ENCODE measurements around the gene ZNF91. TPM values are rescaled to one million over a fixed set of nuclear protein-coding genes. Genes with fewer than 3 reads are reported as not detected.
"Not testable (repeated sequence)": the region's sequence is repeated elsewhere in the genome, so short reads cannot be mapped to it uniquely, and the experiment has no call there.

ZNF91 gene
- total RNA-seq, 1 experiment from 2014 or later = 0.58 TPM

DNA sequence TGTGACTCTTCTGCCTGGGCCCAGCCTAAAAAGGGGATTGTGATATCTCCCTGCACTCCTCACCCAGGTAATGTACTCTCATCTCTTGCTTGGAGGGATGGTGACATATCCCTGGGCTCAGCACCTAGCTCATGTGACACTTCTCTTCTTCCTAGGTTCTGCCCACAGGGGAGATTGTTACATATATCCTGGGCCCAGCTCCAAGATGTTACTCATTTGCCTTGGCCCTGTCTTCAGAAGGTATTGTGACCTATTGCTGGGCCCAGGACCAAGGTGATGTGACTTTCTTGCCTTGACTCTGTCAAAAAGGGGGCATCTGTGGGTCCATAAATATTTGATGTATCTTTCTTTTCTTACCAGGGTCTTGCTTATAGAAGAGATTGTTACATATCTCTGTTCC lies 73.9 kb downstream of the ZNF91 start:
- not testable (repeated sequence) for H3K36me3 ChIP-seq; H3K27me3 ChIP-seq (replicated peaks); DNase-seq (ENCODE audit: low read depth in 1 of 2, low spot score in 2 of 2); H3K4me1 ChIP-seq (replicated peaks); H3K9me3 ChIP-seq (replicated peaks); H3K27ac ChIP-seq; H3K4me3 ChIP-seq

DNA sequence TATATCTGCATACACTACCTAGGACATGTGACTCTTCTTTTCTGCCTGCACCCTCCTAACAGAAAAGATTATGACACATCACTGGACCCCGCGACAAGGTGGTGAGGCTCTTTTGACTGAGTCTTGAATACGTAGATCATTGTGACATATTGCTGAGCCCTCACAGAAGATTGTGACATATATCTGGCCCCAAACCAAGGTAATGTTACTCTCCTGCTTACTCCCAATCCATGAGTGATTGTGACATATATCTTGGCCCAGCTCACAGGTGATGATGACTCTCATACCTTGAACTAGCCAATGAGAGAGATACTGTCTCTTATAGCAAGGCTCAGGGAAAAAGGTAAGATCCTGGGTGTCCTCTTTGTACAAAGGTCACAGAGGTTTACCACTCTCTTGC lies 75.7 kb downstream of the ZNF91 start:
- not testable (repeated sequence) for DNase-seq (ENCODE audit: low read depth in 1 of 2, low spot score in 2 of 2); H3K36me3 ChIP-seq; H3K4me3 ChIP-seq

DNA sequence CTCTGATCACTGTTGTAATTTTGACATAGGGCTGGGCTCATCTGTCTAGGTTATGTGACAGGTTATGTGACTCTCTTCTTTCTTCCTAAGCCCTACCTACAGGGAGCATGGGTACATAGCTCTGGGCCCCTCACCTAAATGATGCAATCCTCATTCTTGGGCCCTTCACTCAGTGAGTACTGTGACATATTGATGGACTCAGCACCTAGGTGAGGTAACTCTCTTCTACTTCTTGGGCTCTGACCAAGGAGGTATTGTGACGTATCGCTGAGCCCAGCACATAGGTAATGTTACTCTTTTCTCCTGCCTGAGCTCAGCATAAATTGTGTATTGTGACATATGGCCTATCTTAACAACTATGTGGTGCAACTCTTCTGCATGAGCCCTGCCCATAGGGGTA lies 76.3 kb downstream of the ZNF91 start:
- not testable (repeated sequence) for H3K9me3 ChIP-seq (replicated peaks); H3K27ac ChIP-seq; H3K27me3 ChIP-seq (replicated peaks); H3K4me3 ChIP-seq; H3K4me1 ChIP-seq (replicated peaks); DNase-seq (ENCODE audit: low read depth in 1 of 2, low spot score in 2 of 2); H3K36me3 ChIP-seq

More for the DNA sequence above, 75.7 kb downstream of the ZNF91 start:
- H3K4me1 ChIP-seq (replicated peaks); H3K27me3 ChIP-seq (replicated peaks); H3K9me3 ChIP-seq (replicated peaks); H3K27ac ChIP-seq: not testable (repeated sequence)

DNA sequence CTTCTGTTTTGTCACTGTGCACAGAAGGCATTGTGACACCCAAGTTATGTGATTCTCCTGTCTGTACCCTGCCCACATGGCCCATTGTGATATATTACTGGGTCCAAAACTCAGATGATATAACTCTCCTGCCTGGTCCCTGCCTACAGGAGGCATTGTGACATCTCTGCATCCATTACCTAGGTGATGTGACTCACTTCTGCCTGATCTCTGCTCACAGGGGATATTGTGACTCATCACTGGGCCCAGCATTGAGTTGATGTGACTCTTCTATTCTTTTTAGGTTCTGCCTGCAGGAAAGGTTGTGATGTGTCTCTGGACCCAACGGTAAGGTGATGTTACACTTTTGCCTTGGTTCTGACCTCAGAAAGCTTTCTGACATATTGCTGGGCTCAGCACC lies 77.1 kb downstream of the ZNF91 start:
- H3K27ac ChIP-seq = no peak overlapping the region
- no peaks in the 10 kb centered on the region for H3K27me3 ChIP-seq (replicated peaks)
- no peak for DNase-seq (ENCODE audit: low read depth in 1 of 2, low spot score in 2 of 2)
- H3K4me1 ChIP-seq (replicated peaks) = no peaks in the 10 kb centered on the region
- H3K4me3 ChIP-seq = no peak overlapping the region
- no peaks in the 10 kb centered on the region for H3K36me3 ChIP-seq
- H3K9me3 ChIP-seq (replicated peaks) = peaks cover 3% of the 10 kb centered on the region; the same call in 1 of the 2 replicates

DNA sequence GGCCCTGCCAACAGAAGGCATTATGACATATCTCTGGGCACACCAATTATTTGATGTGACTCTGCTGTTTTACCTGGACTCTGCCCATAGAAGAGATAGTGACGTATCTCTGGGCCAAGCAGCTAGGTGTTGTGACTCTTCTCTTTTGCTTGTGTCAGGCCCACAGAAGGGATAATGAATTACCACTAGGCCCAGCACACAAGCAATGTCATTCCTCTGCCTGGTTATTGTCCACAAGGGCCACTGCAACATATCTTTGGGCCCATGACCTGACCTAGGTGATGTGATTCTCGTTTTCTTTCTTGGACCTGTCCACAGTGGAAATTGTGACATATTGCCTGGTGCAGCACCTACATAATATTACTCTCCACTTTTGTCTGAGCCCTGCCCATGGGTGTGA lies 80.0 kb downstream of the ZNF91 start:
- Histone ChIP-seq H3K4me3 (no peak overlapping the region), H3K9me3 (replicated peaks) (peaks cover 3% of the 10 kb centered on the region; the same call in 1 of the 2 replicates), H3K27me3 (replicated peaks) (no peaks in the 10 kb centered on the region), H3K27ac (no peak overlapping the region), H3K36me3 (no peaks in the 10 kb centered on the region), H3K4me1 (replicated peaks) (no peaks in the 10 kb centered on the region)
- no peak for DNase-seq (ENCODE audit: low read depth in 1 of 2, low spot score in 2 of 2)

DNA sequence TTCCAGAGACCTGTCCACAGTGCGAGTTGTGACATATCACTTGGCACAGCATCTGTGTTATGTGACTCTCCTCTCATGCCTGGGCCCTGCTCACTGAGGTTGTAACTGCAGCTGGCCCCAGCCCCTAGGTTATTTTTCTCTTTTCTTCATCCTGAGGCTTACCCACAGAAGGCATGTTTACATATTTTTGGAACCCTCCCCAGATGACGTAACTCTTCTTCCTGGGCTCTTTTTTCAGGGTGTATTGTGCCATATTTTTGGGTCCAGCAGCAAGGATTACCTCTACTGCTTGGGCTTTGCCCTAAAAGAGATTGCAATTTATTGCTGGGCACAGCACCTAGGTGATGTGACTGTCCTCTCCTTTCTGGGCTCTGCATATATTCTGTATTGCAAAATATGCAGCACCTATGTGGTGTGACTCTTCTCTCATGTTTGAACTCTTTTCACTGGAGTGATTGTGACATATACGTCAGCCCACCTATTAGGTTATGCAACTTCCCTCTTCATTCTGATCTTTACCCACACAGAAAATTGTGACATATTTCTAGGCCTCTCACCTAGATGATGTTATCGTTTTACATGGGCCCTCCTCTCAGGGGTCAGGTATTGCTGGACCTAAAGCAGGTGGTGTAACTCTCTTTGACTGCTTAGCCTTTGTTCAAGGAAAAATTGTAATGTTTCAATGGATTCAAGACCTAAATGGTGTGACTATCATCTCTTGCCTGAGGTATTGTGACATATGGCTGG lies 80.6 kb downstream of the ZNF91 start:
- no peaks in the 10 kb centered on the region for H3K4me1 ChIP-seq (replicated peaks)
- H3K9me3 ChIP-seq (replicated peaks) = peaks cover 3% of the 10 kb centered on the region; the same call in 1 of the 2 replicates
- no peak overlapping the region for H3K27ac ChIP-seq
- no peaks in the 10 kb centered on the region for H3K27me3 ChIP-seq (replicated peaks)
- H3K36me3 ChIP-seq = no peaks in the 10 kb centered on the region
- no peak for DNase-seq (ENCODE audit: low read depth in 1 of 2, low spot score in 2 of 2)
- H3K4me3 ChIP-seq = no peak overlapping the region

DNA sequence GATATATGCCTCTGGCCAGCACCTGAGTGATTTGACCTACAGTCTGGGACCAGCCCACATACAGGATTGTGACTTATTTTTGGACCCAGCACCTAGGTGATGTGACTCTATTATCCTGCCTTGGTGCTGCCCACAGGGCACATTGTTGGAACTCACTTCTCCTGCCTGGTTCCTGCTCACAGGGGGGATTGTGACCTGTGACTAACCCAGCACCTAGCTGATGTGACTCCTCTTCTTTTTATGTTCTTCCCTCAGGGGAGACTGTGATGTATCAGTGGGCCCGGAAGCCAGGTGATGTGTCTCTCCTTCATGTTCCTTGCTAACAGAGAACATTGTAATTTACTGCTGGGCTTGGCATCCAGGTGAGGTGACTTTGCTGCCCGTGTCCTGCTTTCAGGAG lies 82.1 kb downstream of the ZNF91 start:
- no peak overlapping the region for H3K27ac ChIP-seq
- no peak for DNase-seq (ENCODE audit: low read depth in 1 of 2, low spot score in 2 of 2)
- peaks cover 3% of the 10 kb centered on the region; the same call in 1 of the 2 replicates for H3K9me3 ChIP-seq (replicated peaks)
- no peaks in the 10 kb centered on the region for H3K36me3 ChIP-seq
- no peaks in the 10 kb centered on the region for H3K27me3 ChIP-seq (replicated peaks)
- no peak overlapping the region for H3K4me3 ChIP-seq
- H3K4me1 ChIP-seq (replicated peaks) = no peaks in the 10 kb centered on the region

DNA sequence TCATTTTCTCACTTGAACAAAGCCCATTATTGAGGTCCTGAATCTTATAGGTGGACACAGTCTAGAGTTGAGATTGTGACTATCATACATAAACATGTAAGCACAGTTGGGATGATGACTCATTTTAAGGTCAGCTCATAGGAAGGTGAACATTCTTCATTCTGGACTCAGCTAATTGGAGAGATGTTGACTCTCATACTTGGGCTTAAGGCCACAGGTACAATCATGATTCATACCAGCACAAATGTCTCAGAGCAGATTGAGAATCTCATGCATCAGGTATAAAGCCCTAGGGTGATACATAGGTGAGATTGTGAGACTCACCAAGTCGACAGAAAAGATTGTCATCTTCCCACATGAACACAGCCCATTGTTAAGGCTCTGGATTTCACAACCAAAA lies 82.8 kb downstream of the ZNF91 start:
- no peaks in the 10 kb centered on the region for H3K36me3 ChIP-seq
- no peak overlapping the region for H3K4me3 ChIP-seq
- no peak for DNase-seq (ENCODE audit: low read depth in 1 of 2, low spot score in 2 of 2)
- H3K4me1 ChIP-seq (replicated peaks) = no peaks in the 10 kb centered on the region
- peaks cover 3% of the 10 kb centered on the region; the same call in 1 of the 2 replicates for H3K9me3 ChIP-seq (replicated peaks)
- H3K27ac ChIP-seq = no peak overlapping the region
- H3K27me3 ChIP-seq (replicated peaks) = no peaks in the 10 kb centered on the region

DNA sequence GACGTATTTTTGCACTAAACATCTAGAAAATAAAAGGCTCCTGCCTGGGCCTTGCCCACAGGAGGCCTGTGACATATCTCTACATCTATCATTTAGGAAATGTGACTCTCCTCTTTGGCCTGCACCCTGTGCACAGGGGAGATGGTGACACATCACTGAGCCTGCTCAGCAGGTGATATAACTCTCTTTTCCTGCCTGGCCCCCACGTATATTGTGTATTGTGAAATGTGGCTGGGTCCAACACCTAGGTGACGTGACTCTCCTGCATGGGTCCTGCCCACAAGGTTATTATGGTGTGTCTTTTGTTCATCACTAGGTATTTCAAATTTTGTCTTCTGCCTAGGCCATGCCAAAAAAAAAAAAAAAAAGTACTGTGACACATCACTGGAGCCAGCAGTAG lies 83.7 kb downstream of the ZNF91 start:
- Histone ChIP-seq H3K27ac (no peak overlapping the region), H3K36me3 (no peaks in the 10 kb centered on the region)
- no peak for DNase-seq (ENCODE audit: low read depth in 1 of 2, low spot score in 2 of 2)

DNA sequence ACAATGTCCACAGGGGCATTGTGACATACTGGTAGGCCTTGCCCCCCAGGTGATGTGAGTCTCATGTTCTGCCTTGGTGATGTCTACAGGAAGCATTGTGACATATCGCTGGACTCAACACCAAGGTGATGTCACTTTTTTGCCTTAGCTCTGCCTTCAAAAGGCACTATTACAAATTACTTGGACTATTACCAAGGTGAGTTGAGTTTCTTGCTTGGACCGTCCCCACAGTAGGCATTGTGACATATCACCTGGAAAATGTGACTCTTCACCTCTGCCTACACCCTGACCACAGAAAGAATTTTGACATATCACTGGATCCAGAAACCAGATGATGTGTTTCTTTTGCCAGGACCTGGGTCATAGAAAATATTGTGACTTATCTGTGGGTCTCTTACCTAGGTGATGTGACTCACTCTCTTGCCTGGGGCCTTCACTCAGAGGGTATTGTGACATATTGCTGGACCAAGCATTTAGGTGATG lies 84.5 kb downstream of the ZNF91 start:
- no peaks in the 10 kb centered on the region for H3K27me3 ChIP-seq (replicated peaks)
- DNase-seq (ENCODE audit: low read depth in 1 of 2, low spot score in 2 of 2) = no peak
- H3K27ac ChIP-seq = no peak overlapping the region
- peaks cover 3% of the 10 kb centered on the region; the same call in 1 of the 2 replicates for H3K9me3 ChIP-seq (replicated peaks)
- no peaks in the 10 kb centered on the region for H3K36me3 ChIP-seq
- no peaks in the 10 kb centered on the region for H3K4me1 ChIP-seq (replicated peaks)
- H3K4me3 ChIP-seq = no peak overlapping the region

More for the DNA sequence above, 83.7 kb downstream of the ZNF91 start:
- no peaks in the 10 kb centered on the region for H3K4me1 ChIP-seq (replicated peaks)
- H3K9me3 ChIP-seq (replicated peaks) = peaks cover 3% of the 10 kb centered on the region; the same call in 1 of the 2 replicates
- H3K27me3 ChIP-seq (replicated peaks) = no peaks in the 10 kb centered on the region
- no peak overlapping the region for H3K4me3 ChIP-seq

DNA sequence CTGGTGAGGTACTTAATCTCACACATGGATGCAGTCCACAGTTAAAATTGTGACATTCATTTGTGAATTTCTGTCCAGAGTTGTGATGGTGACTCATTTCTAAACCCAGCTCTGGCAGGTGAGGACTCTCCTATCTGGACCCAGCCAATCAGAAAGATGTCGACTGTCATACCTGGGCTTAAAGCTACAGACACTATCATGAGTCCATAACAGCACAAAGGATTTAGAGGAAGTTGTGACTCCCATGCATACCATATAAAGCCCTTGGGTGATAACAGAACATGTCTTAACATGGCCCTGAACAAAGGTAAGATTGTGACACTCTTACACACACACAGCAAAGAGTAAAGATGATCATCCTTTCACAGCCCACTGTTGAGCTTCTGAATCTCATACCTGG lies 85.3 kb downstream of the ZNF91 start:
- Histone ChIP-seq H3K4me3 (no peak overlapping the region), H3K27ac (no peak overlapping the region), H3K4me1 (replicated peaks) (no peaks in the 10 kb centered on the region), H3K36me3 (no peaks in the 10 kb centered on the region), H3K27me3 (replicated peaks) (no peaks in the 10 kb centered on the region), H3K9me3 (replicated peaks) (peaks cover 2% of the 10 kb centered on the region; the same call in 1 of the 2 replicates)
- no peak for DNase-seq (ENCODE audit: low read depth in 1 of 2, low spot score in 2 of 2)

DNA sequence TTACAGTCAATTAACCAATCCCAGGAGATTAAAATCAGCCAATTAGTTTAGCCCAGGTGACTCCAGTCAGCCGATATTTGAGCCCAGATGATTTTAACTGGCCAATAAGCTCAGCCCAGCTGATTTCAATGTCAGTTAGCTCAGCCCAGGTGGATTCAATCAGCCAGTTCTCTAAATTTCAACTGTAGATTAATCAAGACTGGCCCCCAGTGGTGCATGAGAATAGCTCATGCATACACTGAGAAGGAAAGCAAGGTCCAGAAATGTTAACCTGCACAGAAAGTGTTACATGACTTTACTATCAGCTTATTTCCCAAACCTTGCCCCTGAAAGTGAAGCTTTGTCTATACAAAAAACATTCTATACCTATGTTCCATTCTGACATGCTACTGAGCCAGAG lies 89.7 kb downstream of the ZNF91 start:
- H3K27ac ChIP-seq = no peak overlapping the region
- H3K4me1 ChIP-seq (replicated peaks) = no peaks in the 10 kb centered on the region
- H3K27me3 ChIP-seq (replicated peaks) = no peaks in the 10 kb centered on the region
- no peaks in the 10 kb centered on the region for H3K9me3 ChIP-seq (replicated peaks)
- H3K4me3 ChIP-seq = no peak overlapping the region
- no peaks in the 10 kb centered on the region for H3K36me3 ChIP-seq
- DNase-seq (ENCODE audit: low read depth in 1 of 2, low spot score in 2 of 2) = no peak

DNA sequence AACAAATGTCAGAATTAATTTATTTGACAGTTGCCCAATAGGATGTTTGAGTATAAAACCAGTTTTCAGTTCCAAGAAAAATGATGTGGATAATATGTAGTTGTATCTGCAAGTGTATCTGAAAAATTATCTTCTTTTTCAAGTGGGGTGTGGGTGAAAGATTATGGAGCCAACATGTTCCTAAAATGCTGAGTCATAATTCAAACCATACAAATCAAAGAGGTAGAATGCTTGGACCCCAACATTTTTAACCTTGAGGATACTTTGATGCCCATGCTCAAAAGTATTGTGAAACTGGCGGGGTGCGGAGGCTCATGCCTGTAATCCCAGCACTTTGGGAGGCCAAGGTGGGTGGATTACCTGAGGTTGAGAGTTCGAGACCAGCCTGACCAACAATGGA lies 91.0 kb downstream of the ZNF91 start:
- no peak overlapping the region for H3K4me3 ChIP-seq
- no peak overlapping the region for H3K27ac ChIP-seq
- no peaks in the 10 kb centered on the region for H3K4me1 ChIP-seq (replicated peaks)
- no peak for DNase-seq (ENCODE audit: low read depth in 1 of 2, low spot score in 2 of 2)
- no peaks in the 10 kb centered on the region for H3K9me3 ChIP-seq (replicated peaks)
- no peaks in the 10 kb centered on the region for H3K36me3 ChIP-seq
- no peaks in the 10 kb centered on the region for H3K27me3 ChIP-seq (replicated peaks)

DNA sequence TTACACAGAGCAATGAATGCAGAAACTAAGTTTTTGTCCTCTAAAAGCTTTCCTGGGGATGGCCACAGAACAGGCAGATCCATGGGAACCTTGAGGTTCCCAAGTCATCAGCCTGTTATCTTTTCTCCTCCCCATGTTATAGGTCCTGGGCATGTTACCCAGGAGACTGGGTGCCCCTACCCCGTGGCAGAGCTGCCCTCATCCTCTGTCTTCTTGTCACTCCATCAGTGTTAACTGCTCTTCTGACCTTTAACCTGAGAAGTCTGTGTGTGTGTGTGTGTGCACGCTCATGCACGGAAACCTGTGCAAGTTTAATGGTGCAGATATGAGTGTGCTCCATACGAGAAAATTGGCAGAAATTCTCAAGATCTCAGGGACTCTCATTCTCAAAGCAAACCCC lies 101.1 kb downstream of the ZNF91 start:
- Histone ChIP-seq H3K4me1 (replicated peaks) (no peaks in the 10 kb centered on the region), H3K9me3 (replicated peaks) (0 out of 2 replicates have a peak, but pooled peaks cover 5% of the 10 kb centered on the region), H3K4me3 (no peak overlapping the region), H3K27ac (no peak overlapping the region), H3K36me3 (no peaks in the 10 kb centered on the region), H3K27me3 (replicated peaks) (no peaks in the 10 kb centered on the region)
- no peak for DNase-seq (ENCODE audit: low read depth in 1 of 2, low spot score in 2 of 2)

DNA sequence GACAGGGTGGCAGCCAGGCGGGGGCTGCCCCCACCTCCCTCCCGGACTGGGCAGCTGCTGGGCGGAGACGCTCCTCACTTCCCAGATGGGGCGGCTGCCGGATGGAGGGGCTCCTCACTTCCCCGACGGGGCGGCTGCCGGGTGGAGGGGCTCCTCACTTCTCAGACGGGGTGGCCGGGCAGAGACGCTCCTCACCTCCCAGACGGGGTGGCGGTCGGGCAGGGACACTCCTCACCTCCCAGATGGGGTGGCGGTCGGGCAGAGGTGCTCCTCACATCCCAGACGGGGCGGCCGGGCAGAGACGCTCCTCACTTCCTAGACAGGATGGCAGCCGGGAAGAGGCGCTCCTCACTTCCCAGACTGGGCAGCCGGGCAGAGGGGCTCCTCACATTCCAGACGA lies 105.3 kb downstream of the ZNF91 start:
- H3K27ac ChIP-seq; H3K36me3 ChIP-seq; DNase-seq (ENCODE audit: low read depth in 1 of 2, low spot score in 2 of 2); H3K4me3 ChIP-seq; H3K9me3 ChIP-seq (replicated peaks); H3K27me3 ChIP-seq (replicated peaks); H3K4me1 ChIP-seq (replicated peaks): not testable (repeated sequence)

All from SJSA1 (cell line).